SU-DHL-6 (cell line): ENCODE data around the gene ZFP64.

Source experiments
- H2AFZ ChIP-seq: fragments of 200-600 bp; sonication (generic); 2 replicates; pipeline ENCODE4 v1.6.1; 2014; ENCODE audit warnings: low read depth, mild to moderate bottlenecking, moderate library complexity, mixed read lengths, antibody characterized with exemption, low read length; ENCODE audit not compliant: severe bottlenecking
- H3F3A ChIP-seq: fragments of 200-600 bp; shearing (Covaris generic); 2 replicates; pipeline ENCODE4 v1.6.0; 2016; ENCODE audit warnings: antibody characterized with exemption, mild to moderate bottlenecking; ENCODE audit not compliant: insufficient read depth
- H3K27ac ChIP-seq: fragments of 200-600 bp; sonication (generic); 2 replicates; pipeline ENCODE4 v1.5.1; 2016; ENCODE audit warnings: low read depth, mild to moderate bottlenecking, low read length, moderate library complexity, mixed read lengths
- H3K27me3 ChIP-seq: fragments of 200-600 bp; sonication (generic), shearing (Covaris generic); 2 replicates; pipeline ENCODE4 v1.6.0; 2014; ENCODE audit warnings: mild to moderate bottlenecking, low read length
- H3K36me3 ChIP-seq: fragments of 200-600 bp; sonication (generic); 2 replicates; pipeline ENCODE4 v1.6.1; 2014; ENCODE audit warnings: mild to moderate bottlenecking, low read length, mixed read lengths
- H3K4me2 ChIP-seq: fragments of 300-600, 200-600 bp; shearing (Covaris generic), sonication (generic); 2 replicates; pipeline ENCODE4 v1.6.0; 2014; ENCODE audit warnings: low read length, low read depth, mild to moderate bottlenecking; ENCODE audit not compliant: poor library complexity, severe bottlenecking
- H3K4me3 ChIP-seq: fragments of 200-600 bp; sonication (generic); 2 replicates; pipeline ENCODE4 v1.5.1; 2014; ENCODE audit warnings: antibody characterized with exemption, low read length, mild to moderate bottlenecking, mixed read lengths; ENCODE audit not compliant: insufficient read depth, poor library complexity, severe bottlenecking
- H3K79me2 ChIP-seq: fragments of 200-600 bp; sonication (generic); 2 replicates; pipeline ENCODE4 v1.6.1; 2014; ENCODE audit warnings: mild to moderate bottlenecking, low read length, moderate library complexity; ENCODE audit not compliant: insufficient read depth
- H3K9ac ChIP-seq: fragments of 200-600 bp; sonication (generic); 2 replicates; pipeline ENCODE4 v1.7.0; 2014; ENCODE audit warnings: mild to moderate bottlenecking, low read length
- H3K9me2 ChIP-seq: fragments of 200-600 bp; sonication (generic); replicated peaks from 2 replicates; pipeline ENCODE4 v1.6.1; 2014; ENCODE audit warnings: low read length; ENCODE audit not compliant: insufficient read depth
- H3K9me3 ChIP-seq: fragments of 200-600 bp; sonication (generic); 2 replicates; pipeline ENCODE4 v1.6.1; 2014; ENCODE audit warnings: low read length, mixed read lengths; ENCODE audit not compliant: insufficient read depth
- H4K20me1 ChIP-seq: fragments of 200-600 bp; sonication (generic); 2 replicates; pipeline ENCODE4 v1.6.1; 2014; ENCODE audit warnings: low read depth, mild to moderate bottlenecking, antibody characterized with exemption, low read length, moderate library complexity, mixed read lengths
- CTCF ChIP-seq: fragments of 200-600 bp; sonication (generic); IDR thresholded peaks from one replicate; pipeline ENCODE4 v1.5.1; 2017; ENCODE audit warnings: antibody characterized with exemption, mild to moderate bottlenecking, low read length, moderate library complexity; ENCODE audit not compliant: insufficient read depth, poor library complexity, severe bottlenecking
- EZH2phosphoT487 ChIP-seq: fragments of 200-600 bp; sonication (generic), shearing (Covaris generic); conservative IDR thresholded peaks from 2 replicates; pipeline ENCODE4 v1.6.1; 2018; ENCODE audit warnings: mild to moderate bottlenecking, antibody characterized with exemption, low read length, moderate library complexity, mixed read lengths

The ZFP64 gene

DNA sequence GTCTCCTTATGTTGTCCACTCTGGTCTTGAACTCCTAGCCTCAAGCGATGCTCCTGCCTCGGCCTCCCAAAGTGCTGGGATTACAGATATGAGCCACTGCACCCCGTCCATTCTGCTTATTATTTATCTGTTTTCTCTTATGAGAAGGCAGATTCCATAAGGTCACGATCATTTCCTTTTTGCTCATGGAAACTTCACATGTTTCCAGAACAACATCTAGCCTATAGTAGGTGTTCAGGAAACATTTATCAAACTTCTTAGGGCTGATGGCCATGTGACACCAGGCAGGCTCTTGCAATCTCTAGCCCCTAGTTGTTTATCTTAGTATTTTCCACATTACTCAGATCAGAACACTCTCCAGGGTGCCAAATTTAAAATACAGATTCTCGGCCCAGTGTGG, 61.2 kb downstream of the ZFP64 start:
- Histone ChIP-seq H2AFZ (no peak overlapping the region), H3K27me3 (no peaks in the 10 kb centered on the region), H3K79me2 (no peaks in the 10 kb centered on the region), H3K9me3 (no peaks in the 10 kb centered on the region), H3K36me3 (no peaks in the 10 kb centered on the region), H3K27ac (no peak overlapping the region), H3K9ac (no peak overlapping the region), H4K20me1 (no peaks in the 10 kb centered on the region), H3K9me2 (no peaks in the 10 kb centered on the region), H3K4me3 (no peak overlapping the region), H3K4me2 (no peak overlapping the region), H3F3A (no peaks in the 10 kb centered on the region)
- TF ChIP-seq CTCF (no peak), EZH2phosphoT487 (no peak)

GRCh38 chr20:52129611-52130010, 62.0 kb downstream of the ZFP64 start:
- no peaks in the 10 kb centered on the region for H3K9me3 ChIP-seq
- H3K4me3 ChIP-seq: no peak overlapping the region
- TF ChIP-seq CTCF (no peak), EZH2phosphoT487 (no peak)
- no peak overlapping the region for H3K4me2 ChIP-seq
- H2AFZ ChIP-seq: no peak overlapping the region
- no peaks in the 10 kb centered on the region for H3K27me3 ChIP-seq
- no peak overlapping the region for H3K27ac ChIP-seq
- H3K36me3 ChIP-seq: no peaks in the 10 kb centered on the region
- H3F3A ChIP-seq: no peaks in the 10 kb centered on the region
- no peaks in the 10 kb centered on the region for H3K79me2 ChIP-seq
- no peak overlapping the region for H3K9ac ChIP-seq
- no peaks in the 10 kb centered on the region for H4K20me1 ChIP-seq
- H3K9me2 ChIP-seq: no peaks in the 10 kb centered on the region

- no peak overlapping the region for H3K4me3 ChIP-seq
- H3K9ac ChIP-seq: no peak overlapping the region
- H2AFZ ChIP-seq: no peak overlapping the region
- no peaks in the 10 kb centered on the region for H3K9me2 ChIP-seq
- no peaks in the 10 kb centered on the region for H3K27me3 ChIP-seq
- H3K9me3 ChIP-seq: no peaks in the 10 kb centered on the region
- H3K79me2 ChIP-seq: no peaks in the 10 kb centered on the region
- no peak overlapping the region for H3K27ac ChIP-seq
- no peaks in the 10 kb centered on the region for H4K20me1 ChIP-seq
- TF ChIP-seq EZH2phosphoT487 (no peak), CTCF (no peak)
- no peak overlapping the region for H3K4me2 ChIP-seq
- no peaks in the 10 kb centered on the region for H3K36me3 ChIP-seq
- H3F3A ChIP-seq: no peaks in the 10 kb centered on the region
These were observed 64.3 kb downstream of the ZFP64 start for GRCh38 chr20:52127309-52127708.

DNA sequence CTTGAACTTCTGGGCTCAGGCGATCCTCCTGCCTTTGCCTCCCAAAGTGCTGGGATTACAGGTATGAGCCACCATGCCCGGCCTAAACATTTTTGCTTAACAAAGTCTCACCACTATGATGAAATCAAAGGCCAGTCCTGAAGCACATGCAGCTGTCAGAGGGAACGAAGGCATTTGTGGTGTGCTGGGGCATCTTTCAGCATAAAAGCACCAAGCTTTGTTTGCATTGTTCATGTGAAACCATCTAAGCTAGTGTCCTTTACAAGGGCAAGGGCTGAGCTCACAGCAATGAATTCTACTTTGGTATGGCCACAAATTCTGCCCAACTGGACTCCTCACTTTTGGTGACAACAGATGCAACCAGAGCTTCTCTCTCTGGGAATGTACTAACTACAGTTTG, 66.8 kb downstream of the ZFP64 start:
- Histone ChIP-seq H3K9me3 (no peaks in the 10 kb centered on the region), H3K27me3 (no peaks in the 10 kb centered on the region), H3K4me3 (no peak overlapping the region), H2AFZ (no peak overlapping the region), H3K4me2 (no peak overlapping the region), H3K79me2 (no peaks in the 10 kb centered on the region), H3K9ac (no peak overlapping the region), H3K36me3 (no peaks in the 10 kb centered on the region), H4K20me1 (no peaks in the 10 kb centered on the region), H3K27ac (no peak overlapping the region), H3F3A (no peaks in the 10 kb centered on the region), H3K9me2 (no peaks in the 10 kb centered on the region)
- TF ChIP-seq EZH2phosphoT487 (no peak), CTCF (no peak)
